K562 (cell line): ENCODE data around the gene CAPN2. TPM values are rescaled to one million over a fixed set of nuclear protein-coding genes. Genes with fewer than 3 reads are reported as not detected.

Experiments used
- COPS2 ChIP-seq: fragments of 450-650 bp; conservative IDR thresholded peaks from 2 replicates; pipeline ENCODE4 v1.6.1; 2016; ENCODE audit warnings: mild to moderate bottlenecking, moderate library complexity
- EGR1 ChIP-seq: fragments of 450-650 bp; conservative IDR thresholded peaks from 2 replicates; pipeline ENCODE4 v1.6.1; 2017; ENCODE audit warnings: mild to moderate bottlenecking
- FOXM1 ChIP-seq, 2 experiments: fragments of 450-650 bp in 1 of 2; sonication (generic) in 1 of 2; formaldehyde crosslinking in 1 of 2; IDR thresholded peaks; 2 replicates each; pipeline versions ENCODE4 v1.6.1 to v1.9.0; 2017 to 2022; ENCODE audit warnings: low read depth in 2 of 2, mild to moderate bottlenecking in 2 of 2, missing genetic modification reagents in 1 of 2, moderate library complexity in 1 of 2
- PHF21A ChIP-seq: fragments of 450-650 bp; IDR thresholded peaks from 2 replicates; pipeline ENCODE4 v1.6.1; 2017; ENCODE audit warnings: low read depth, borderline replicate concordance
- PHF8 ChIP-seq: fragments of 200-600 bp; sonication (generic); IDR thresholded peaks from 2 replicates; pipeline ENCODE4 v1.6.1; 2012; ENCODE audit warnings: mixed run types, mild to moderate bottlenecking, inconsistent platforms, low read length, moderate library complexity, borderline replicate concordance
- SMC3 ChIP-seq: conservative IDR thresholded peaks from 2 replicates; pipeline ENCODE4 v1.6.1; 2011; ENCODE audit warnings: low read depth, low read length, improper control_type of control experiment; ENCODE audit not compliant: insufficient read depth
- polyA plus RNA-seq, 8 experiments: library from polyadenylated mRNA; depleted of rRNA in 4 of 8; stranded (reverse) in 5 of 8; unstranded in 3 of 8; fragments of >200 nt; fragmentation: Nextera tagmentation in 2 of 8; fragmentation: Illumina TruSeq in 1 of 8; extraction: Ambion mirVana in 2 of 8; extraction: Trizol in 1 of 8; gene quantifications; 2 replicates each; pipeline versions ENCODE4 v1.2.1 to v1.2.3, GENCODE V29; 2011 to 2014; ENCODE audit warnings: inconsistent platforms in 1 of 8, missing spikeins in 1 of 8
- total RNA-seq, 7 experiments: library from RNA; depleted of rRNA in 6 of 7; stranded (reverse); fragments of >200 nt in 6 of 7; fragmentation: Illumina TruSeq in 2 of 7; extraction: Trizol in 2 of 7; gene quantifications; 2 replicates each; pipeline versions ENCODE4 v1.2.1 to v1.2.3, GENCODE V29; 2011 to 2021; ENCODE audit warnings: low replicate concordance in 1 of 7
- TF ChIP-seq, protein P1 (sequence below): sonication (generic); formaldehyde crosslinking; IDR thresholded peaks from 2 replicates; pipeline ENCODE4 v1.8.1; 2023; ENCODE audit warnings: missing genetic modification reagents, mild to moderate bottlenecking, borderline replicate concordance
- TF ChIP-seq, protein P2 (sequence below), 3 experiments: fragments of 200-800 bp in 1 of 3; sonication (Bioruptor generic) in 1 of 3; sonication (generic) in 1 of 3; formaldehyde crosslinking in 1 of 3; IDR thresholded peaks; 2 replicates each; pipeline versions ENCODE4 v1.6.1 to v1.8.0; 2016 to 2022; ENCODE audit warnings: mild to moderate bottlenecking in 2 of 3, missing compliant biosample characterization in 2 of 3, missing genetic modification characterization in 2 of 3, missing genetic modification reagents in 1 of 3
- TF ChIP-seq, protein P3 (sequence below), 2 experiments: fragments of 450-650 bp; IDR thresholded peaks; 2 replicates each; pipeline ENCODE4 v1.6.1; 2018; ENCODE audit warnings: mild to moderate bottlenecking in 2 of 2, low read depth in 1 of 2; ENCODE audit not compliant: partially characterized antibody in 2 of 2
- TF ChIP-seq, protein P4 (sequence below): fragments of 250-450 bp; sonication (Bioruptor Pico); IDR thresholded peaks from 2 replicates; pipeline ENCODE4 v1.5.0; 2021
- TF ChIP-seq, protein P5 (sequence below): sonication (generic); formaldehyde crosslinking; IDR thresholded peaks from 2 replicates; pipeline ENCODE4 v1.4.0; 2020; ENCODE audit warnings: mild to moderate bottlenecking, missing genetic modification reagents

CAPN2 gene
- total and polyA plus RNA-seq, 9 of the 15 experiments (the other 6 are each of a cell fraction or from before 2014, with no cell fraction given): 24.6 to 157 (median 101) TPM

DNA sequence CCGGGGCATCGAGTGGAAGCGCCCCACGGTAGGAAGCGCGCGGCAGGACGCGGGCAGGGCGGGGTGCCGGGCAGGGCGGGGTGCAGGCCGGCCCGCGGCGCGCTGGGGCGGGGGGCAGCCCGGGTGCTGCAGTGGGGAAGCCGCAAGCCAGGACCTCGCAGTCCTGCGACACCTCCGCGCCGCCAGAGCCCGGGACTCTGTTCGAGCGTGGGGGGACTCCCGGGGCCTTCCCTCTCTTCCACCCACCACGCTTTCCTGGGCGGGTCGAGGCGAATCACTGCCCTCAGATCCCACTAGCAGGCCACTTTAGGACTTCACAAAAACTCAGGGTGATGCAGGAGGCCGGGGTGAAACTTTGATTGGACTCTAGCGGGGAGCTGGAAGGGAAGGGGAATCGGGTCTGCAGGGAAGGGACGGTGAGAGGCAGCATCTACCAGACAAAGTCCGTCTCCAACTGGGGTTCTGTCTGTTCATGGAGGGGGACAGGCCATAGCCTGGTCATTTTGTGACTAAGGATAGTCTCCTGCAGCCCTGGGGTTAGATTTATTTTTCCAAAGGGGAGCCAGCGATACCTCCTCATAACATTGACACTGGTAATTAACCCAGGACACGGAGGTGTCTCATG lies 623 bp downstream of the CAPN2 start (continued):
- TF ChIP-seq COPS2 (no peak), EGR1 (peak; percentile 32; the same call in 1 of the 2 replicates), PHF21A (peak; percentile 80; the same call in 1 of the 2 replicates), PHF8 (peak; percentile 30; the same call in 1 of the 2 replicates), SMC3 (no peak), FOXM1 (IDR thresholded peaks at IDR 0.05; ENCODE audit: low read depth) (no peak), FOXM1 (CRISPR knock-in tag; IDR thresholded peaks at IDR 0.05; ENCODE audit: low read depth) (0 out of 2 replicates have a peak, but pooled peaks have one; percentile 15)
- TF ChIP-seq, protein P1, sequence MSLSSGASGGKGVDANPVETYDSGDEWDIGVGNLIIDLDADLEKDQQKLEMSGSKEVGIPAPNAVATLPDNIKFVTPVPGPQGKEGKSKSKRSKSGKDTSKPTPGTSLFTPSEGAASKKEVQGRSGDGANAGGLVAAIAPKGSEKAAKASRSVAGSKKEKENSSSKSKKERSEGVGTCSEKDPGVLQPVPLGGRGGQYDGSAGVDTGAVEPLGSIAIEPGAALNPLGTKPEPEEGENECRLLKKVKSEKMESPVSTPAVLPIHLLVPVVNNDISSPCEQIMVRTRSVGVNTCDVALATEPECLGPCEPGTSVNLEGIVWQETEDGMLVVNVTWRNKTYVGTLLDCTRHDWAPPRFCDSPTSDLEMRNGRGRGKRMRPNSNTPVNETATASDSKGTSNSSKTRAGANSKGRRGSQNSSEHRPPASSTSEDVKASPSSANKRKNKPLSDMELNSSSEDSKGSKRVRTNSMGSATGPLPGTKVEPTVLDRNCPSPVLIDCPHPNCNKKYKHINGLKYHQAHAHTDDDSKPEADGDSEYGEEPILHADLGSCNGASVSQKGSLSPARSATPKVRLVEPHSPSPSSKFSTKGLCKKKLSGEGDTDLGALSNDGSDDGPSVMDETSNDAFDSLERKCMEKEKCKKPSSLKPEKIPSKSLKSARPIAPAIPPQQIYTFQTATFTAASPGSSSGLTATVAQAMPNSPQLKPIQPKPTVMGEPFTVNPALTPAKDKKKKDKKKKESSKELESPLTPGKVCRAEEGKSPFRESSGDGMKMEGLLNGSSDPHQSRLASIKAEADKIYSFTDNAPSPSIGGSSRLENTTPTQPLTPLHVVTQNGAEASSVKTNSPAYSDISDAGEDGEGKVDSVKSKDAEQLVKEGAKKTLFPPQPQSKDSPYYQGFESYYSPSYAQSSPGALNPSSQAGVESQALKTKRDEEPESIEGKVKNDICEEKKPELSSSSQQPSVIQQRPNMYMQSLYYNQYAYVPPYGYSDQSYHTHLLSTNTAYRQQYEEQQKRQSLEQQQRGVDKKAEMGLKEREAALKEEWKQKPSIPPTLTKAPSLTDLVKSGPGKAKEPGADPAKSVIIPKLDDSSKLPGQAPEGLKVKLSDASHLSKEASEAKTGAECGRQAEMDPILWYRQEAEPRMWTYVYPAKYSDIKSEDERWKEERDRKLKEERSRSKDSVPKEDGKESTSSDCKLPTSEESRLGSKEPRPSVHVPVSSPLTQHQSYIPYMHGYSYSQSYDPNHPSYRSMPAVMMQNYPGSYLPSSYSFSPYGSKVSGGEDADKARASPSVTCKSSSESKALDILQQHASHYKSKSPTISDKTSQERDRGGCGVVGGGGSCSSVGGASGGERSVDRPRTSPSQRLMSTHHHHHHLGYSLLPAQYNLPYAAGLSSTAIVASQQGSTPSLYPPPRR (CRISPR knock-in tag): 0 out of 2 replicates have a peak, but pooled peaks have one; percentile 50
- TF ChIP-seq, protein P2, sequence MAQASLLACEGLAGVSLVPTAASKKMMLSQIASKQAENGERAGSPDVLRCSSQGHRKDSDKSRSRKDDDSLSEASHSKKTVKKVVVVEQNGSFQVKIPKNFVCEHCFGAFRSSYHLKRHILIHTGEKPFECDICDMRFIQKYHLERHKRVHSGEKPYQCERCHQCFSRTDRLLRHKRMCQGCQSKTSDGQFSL (CRISPR knock-in tag; IDR thresholded peaks at IDR 0.05): no peak; the same call in 1 of the 2 replicates
- TF ChIP-seq, protein P2 (tag; IDR thresholded peaks at IDR 0.05): no peak
- TF ChIP-seq, protein P3, sequence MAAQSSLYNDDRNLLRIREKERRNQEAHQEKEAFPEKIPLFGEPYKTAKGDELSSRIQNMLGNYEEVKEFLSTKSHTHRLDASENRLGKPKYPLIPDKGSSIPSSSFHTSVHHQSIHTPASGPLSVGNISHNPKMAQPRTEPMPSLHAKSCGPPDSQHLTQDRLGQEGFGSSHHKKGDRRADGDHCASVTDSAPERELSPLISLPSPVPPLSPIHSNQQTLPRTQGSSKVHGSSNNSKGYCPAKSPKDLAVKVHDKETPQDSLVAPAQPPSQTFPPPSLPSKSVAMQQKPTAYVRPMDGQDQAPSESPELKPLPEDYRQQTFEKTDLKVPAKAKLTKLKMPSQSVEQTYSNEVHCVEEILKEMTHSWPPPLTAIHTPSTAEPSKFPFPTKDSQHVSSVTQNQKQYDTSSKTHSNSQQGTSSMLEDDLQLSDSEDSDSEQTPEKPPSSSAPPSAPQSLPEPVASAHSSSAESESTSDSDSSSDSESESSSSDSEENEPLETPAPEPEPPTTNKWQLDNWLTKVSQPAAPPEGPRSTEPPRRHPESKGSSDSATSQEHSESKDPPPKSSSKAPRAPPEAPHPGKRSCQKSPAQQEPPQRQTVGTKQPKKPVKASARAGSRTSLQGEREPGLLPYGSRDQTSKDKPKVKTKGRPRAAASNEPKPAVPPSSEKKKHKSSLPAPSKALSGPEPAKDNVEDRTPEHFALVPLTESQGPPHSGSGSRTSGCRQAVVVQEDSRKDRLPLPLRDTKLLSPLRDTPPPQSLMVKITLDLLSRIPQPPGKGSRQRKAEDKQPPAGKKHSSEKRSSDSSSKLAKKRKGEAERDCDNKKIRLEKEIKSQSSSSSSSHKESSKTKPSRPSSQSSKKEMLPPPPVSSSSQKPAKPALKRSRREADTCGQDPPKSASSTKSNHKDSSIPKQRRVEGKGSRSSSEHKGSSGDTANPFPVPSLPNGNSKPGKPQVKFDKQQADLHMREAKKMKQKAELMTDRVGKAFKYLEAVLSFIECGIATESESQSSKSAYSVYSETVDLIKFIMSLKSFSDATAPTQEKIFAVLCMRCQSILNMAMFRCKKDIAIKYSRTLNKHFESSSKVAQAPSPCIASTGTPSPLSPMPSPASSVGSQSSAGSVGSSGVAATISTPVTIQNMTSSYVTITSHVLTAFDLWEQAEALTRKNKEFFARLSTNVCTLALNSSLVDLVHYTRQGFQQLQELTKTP (IDR thresholded peaks at IDR 0.05; ENCODE audit: low read depth in 1 of 2, partially characterized antibody in 2 of 2): no peak
- TF ChIP-seq, protein P4, sequence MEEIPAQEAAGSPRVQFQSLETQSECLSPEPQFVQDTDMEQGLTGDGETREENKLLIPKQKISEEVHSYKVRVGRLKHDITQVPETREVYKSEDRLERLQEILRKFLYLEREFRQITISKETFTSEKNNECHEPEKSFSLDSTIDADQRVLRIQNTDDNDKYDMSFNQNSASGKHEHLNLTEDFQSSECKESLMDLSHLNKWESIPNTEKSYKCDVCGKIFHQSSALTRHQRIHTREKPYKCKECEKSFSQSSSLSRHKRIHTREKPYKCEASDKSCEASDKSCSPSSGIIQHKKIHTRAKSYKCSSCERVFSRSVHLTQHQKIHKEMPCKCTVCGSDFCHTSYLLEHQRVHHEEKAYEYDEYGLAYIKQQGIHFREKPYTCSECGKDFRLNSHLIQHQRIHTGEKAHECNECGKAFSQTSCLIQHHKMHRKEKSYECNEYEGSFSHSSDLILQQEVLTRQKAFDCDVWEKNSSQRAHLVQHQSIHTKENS (CRISPR knock-in tag): no peak
- TF ChIP-seq, protein P5, sequence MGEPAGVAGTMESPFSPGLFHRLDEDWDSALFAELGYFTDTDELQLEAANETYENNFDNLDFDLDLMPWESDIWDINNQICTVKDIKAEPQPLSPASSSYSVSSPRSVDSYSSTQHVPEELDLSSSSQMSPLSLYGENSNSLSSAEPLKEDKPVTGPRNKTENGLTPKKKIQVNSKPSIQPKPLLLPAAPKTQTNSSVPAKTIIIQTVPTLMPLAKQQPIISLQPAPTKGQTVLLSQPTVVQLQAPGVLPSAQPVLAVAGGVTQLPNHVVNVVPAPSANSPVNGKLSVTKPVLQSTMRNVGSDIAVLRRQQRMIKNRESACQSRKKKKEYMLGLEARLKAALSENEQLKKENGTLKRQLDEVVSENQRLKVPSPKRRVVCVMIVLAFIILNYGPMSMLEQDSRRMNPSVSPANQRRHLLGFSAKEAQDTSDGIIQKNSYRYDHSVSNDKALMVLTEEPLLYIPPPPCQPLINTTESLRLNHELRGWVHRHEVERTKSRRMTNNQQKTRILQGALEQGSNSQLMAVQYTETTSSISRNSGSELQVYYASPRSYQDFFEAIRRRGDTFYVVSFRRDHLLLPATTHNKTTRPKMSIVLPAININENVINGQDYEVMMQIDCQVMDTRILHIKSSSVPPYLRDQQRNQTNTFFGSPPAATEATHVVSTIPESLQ: 0 out of 2 replicates have a peak, but pooled peaks have one; percentile 23
